ENCODE measurements around the gene CRYBG3.

DNA sequence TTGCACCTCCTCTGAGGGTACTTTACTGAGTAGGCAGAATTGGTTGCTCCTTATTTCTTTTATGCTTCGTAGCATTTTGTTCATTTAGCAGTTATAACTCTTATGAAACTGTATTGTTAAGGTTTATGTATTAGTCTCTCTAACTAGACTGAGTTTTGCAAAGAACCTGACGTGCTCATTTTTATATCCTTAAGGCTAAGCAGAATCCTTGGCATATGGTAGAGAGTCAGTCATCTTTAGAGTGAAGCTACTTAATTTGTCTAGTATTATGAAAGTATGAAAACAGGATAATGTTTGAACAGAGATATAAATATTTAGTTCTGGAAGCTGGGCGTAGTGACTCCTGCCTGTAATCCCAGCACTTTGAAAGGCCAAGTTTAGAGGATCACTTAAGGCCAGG is 20.1 kb downstream of the CRYBG3 start:
- TF ChIP-seq, protein P1, sequence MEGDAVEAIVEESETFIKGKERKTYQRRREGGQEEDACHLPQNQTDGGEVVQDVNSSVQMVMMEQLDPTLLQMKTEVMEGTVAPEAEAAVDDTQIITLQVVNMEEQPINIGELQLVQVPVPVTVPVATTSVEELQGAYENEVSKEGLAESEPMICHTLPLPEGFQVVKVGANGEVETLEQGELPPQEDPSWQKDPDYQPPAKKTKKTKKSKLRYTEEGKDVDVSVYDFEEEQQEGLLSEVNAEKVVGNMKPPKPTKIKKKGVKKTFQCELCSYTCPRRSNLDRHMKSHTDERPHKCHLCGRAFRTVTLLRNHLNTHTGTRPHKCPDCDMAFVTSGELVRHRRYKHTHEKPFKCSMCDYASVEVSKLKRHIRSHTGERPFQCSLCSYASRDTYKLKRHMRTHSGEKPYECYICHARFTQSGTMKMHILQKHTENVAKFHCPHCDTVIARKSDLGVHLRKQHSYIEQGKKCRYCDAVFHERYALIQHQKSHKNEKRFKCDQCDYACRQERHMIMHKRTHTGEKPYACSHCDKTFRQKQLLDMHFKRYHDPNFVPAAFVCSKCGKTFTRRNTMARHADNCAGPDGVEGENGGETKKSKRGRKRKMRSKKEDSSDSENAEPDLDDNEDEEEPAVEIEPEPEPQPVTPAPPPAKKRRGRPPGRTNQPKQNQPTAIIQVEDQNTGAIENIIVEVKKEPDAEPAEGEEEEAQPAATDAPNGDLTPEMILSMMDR (IDR thresholded peaks at IDR 0.05; ENCODE audit: poor library complexity, severe bottlenecking): no peak
- TF ChIP-seq, protein P2, sequence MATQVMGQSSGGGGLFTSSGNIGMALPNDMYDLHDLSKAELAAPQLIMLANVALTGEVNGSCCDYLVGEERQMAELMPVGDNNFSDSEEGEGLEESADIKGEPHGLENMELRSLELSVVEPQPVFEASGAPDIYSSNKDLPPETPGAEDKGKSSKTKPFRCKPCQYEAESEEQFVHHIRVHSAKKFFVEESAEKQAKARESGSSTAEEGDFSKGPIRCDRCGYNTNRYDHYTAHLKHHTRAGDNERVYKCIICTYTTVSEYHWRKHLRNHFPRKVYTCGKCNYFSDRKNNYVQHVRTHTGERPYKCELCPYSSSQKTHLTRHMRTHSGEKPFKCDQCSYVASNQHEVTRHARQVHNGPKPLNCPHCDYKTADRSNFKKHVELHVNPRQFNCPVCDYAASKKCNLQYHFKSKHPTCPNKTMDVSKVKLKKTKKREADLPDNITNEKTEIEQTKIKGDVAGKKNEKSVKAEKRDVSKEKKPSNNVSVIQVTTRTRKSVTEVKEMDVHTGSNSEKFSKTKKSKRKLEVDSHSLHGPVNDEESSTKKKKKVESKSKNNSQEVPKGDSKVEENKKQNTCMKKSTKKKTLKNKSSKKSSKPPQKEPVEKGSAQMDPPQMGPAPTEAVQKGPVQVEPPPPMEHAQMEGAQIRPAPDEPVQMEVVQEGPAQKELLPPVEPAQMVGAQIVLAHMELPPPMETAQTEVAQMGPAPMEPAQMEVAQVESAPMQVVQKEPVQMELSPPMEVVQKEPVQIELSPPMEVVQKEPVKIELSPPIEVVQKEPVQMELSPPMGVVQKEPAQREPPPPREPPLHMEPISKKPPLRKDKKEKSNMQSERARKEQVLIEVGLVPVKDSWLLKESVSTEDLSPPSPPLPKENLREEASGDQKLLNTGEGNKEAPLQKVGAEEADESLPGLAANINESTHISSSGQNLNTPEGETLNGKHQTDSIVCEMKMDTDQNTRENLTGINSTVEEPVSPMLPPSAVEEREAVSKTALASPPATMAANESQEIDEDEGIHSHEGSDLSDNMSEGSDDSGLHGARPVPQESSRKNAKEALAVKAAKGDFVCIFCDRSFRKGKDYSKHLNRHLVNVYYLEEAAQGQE (IDR thresholded peaks at IDR 0.05; ENCODE audit: borderline replicate concordance): no peak
- no peak for TF ChIP-seq EP300 (conservative IDR thresholded peaks at IDR 0.05; ENCODE audit: poor library complexity, severe bottlenecking)
- TF ChIP-seq POLR2AphosphoS5 (IDR thresholded peaks at IDR 0.05): no peak
